Left ventricle myocardium inferior (tissue), 1 donor: ENCODE results near the gene MAGI1. TPM values are rescaled to one million over a fixed set of nuclear protein-coding genes. Genes with fewer than 3 reads are reported as not detected.

ENCODE experiments used
- DNase-seq: peaks from one replicate; pipeline ENCODE4 v3.0.0-alpha.2; 2020
- H3K27ac ChIP-seq: fragments of 200-600 bp; replicated peaks from 2 replicates; pipeline ENCODE4 v1.8.0; 2021
- H3K27me3 ChIP-seq: fragments of 200-600 bp; 2 replicates; pipeline ENCODE4 v1.8.0; 2021; ENCODE audit warnings: low read depth
- H3K36me3 ChIP-seq: fragments of 200-600 bp; 2 replicates; pipeline ENCODE4 v1.8.0; 2021
- H3K4me1 ChIP-seq: fragments of 200-600 bp; 2 replicates; pipeline ENCODE4 v1.8.0; 2021
- H3K4me3 ChIP-seq: fragments of 200-600 bp; 2 replicates; pipeline ENCODE4 v1.8.0; 2021; ENCODE audit warnings: mild to moderate bottlenecking, moderate library complexity
- H3K9me3 ChIP-seq: fragments of 200-600 bp; replicated peaks from 2 replicates; pipeline ENCODE4 v1.8.0; 2021
- CTCF ChIP-seq: fragments of 200-600 bp; IDR thresholded peaks from 2 replicates; pipeline ENCODE4 v1.8.0; 2021; ENCODE audit warnings: antibody characterized with exemption, mild to moderate bottlenecking, borderline replicate concordance
- intact Hi-C: fragments of 100-400 bp; cut with micrococcal nuclease; formaldehyde crosslinking; loops from one replicate; pipeline ENCODE4 v1.11.0; 2022
- total RNA-seq: library from RNA; stranded (reverse); fragmentation: NEBNext Ultra II Directional; extraction: Animal tissue kit (Norgen Biotek cat#: 25700); gene quantifications from one replicate; pipeline ENCODE4 v1.2.1, GENCODE V29; 2021
- donor health status: DM: no; HTN: yes; CAD: no; lungs with severe emphysema.

MAGI1 gene
- total RNA-seq, 1 donor from 2014 or later = 36.6 TPM

- H3K36me3 ChIP-seq = no peaks in the 10 kb centered on the region
- H3K27ac ChIP-seq = no peak overlapping the region
- no peak for DNase-seq
- no peaks in the 10 kb centered on the region for H3K27me3 ChIP-seq
- H3K9me3 ChIP-seq = peaks cover 9% of the 10 kb centered on the region
- intact Hi-C loops = no loop called here
- peaks cover 34% of the 10 kb centered on the region for H3K4me1 ChIP-seq
- no peak for TF ChIP-seq CTCF
- H3K4me3 ChIP-seq = no peak overlapping the region
Observed at GRCh38 chr3:65857327-65857726, 181.4 kb downstream of the MAGI1 start.

- Histone ChIP-seq H3K36me3 (no peaks in the 10 kb centered on the region), H3K4me3 (no peak overlapping the region), H3K27me3 (no peaks in the 10 kb centered on the region), H3K9me3 (peaks cover 9% of the 10 kb centered on the region), H3K4me1 (peaks cover 34% of the 10 kb centered on the region), H3K27ac (no peak overlapping the region)
- intact Hi-C loops = no loop called here
- DNase-seq = no peak
- TF ChIP-seq CTCF = no peak
Observed at GRCh38 chr3:65856907-65857306, 181.8 kb downstream of the MAGI1 start.

GRCh38 chr3:65855370-65856100, 183.2 kb downstream of the MAGI1 start:
- no peaks in the 10 kb centered on the region for H3K36me3 ChIP-seq
- TF ChIP-seq CTCF = no peak
- H3K27me3 ChIP-seq = no peaks in the 10 kb centered on the region
- no peak overlapping the region for H3K4me3 ChIP-seq
- intact Hi-C loops = no loop called here
- no peak for DNase-seq
- peaks cover 34% of the 10 kb centered on the region for H3K4me1 ChIP-seq
- no peak overlapping the region for H3K27ac ChIP-seq
- H3K9me3 ChIP-seq = peaks cover 9% of the 10 kb centered on the region

- H3K27ac ChIP-seq = no peak overlapping the region
- H3K36me3 ChIP-seq = no peaks in the 10 kb centered on the region
- H3K4me1 ChIP-seq = peaks cover 34% of the 10 kb centered on the region
- intact Hi-C loops = no loop called here
- TF ChIP-seq CTCF = no peak
- peaks cover 9% of the 10 kb centered on the region for H3K9me3 ChIP-seq
- DNase-seq = no peak
- H3K4me3 ChIP-seq = no peak overlapping the region
- H3K27me3 ChIP-seq = no peaks in the 10 kb centered on the region
Observed at GRCh38 chr3:65854606-65855304, 184.0 kb downstream of the MAGI1 start.

GRCh38 chr3:65851827-65852226, 186.9 kb downstream of the MAGI1 start:
- Histone ChIP-seq H3K36me3 (no peaks in the 10 kb centered on the region), H3K9me3 (no peaks in the 10 kb centered on the region), H3K4me3 (no peak overlapping the region), H3K27me3 (no peaks in the 10 kb centered on the region), H3K4me1 (peaks cover 24% of the 10 kb centered on the region), H3K27ac (no peak overlapping the region)
- intact Hi-C loops = no loop called here
- TF ChIP-seq CTCF = no peak
- DNase-seq = no peak
